K562 (cell line): ENCODE data around the gene VEZF1. TPM values are rescaled to one million over a fixed set of nuclear protein-coding genes. Genes with fewer than 3 reads are reported as not detected.
A peak's percentile ranks its signal among the peaks of the same experiment; 100 is the strongest.

ENCODE experiments used
- ATF1 ChIP-seq, 2 experiments: fragments of 450-650 bp in 1 of 2; IDR thresholded peaks; 2 replicates each; pipeline ENCODE4 v1.6.1; 2016; ENCODE audit warnings: missing compliant biosample characterization in 1 of 2, missing genetic modification characterization in 1 of 2
- CHD2 ChIP-seq: IDR thresholded peaks from 2 replicates; pipeline ENCODE4 v1.6.1; 2011; ENCODE audit warnings: low read depth, low read length
- EHMT2 ChIP-seq: fragments of 450-650 bp; IDR thresholded peaks from 2 replicates; pipeline ENCODE4 v1.6.1; 2018; ENCODE audit warnings: antibody characterized with exemption
- FOS ChIP-seq: IDR thresholded peaks from 3 replicates; pipeline ENCODE4 v1.6.1; 2011; ENCODE audit not compliant: insufficient read length; ENCODE audit errors: extremely low read depth
- FUS ChIP-seq: fragments of 200-400 bp; formaldehyde crosslinking; optimal IDR thresholded peaks from 2 replicates; pipeline ENCODE3; 2017; ENCODE audit warnings: low read depth, low read length
- GATA2 ChIP-seq: sonication (generic); formaldehyde crosslinking; IDR thresholded peaks from 2 replicates; pipeline ENCODE4 v1.4.0; 2020; ENCODE audit warnings: mild to moderate bottlenecking, missing genetic modification reagents
- GTF2A2 ChIP-seq: IDR thresholded peaks from 2 replicates; pipeline ENCODE4 v1.6.1; 2016; ENCODE audit warnings: mild to moderate bottlenecking, missing genetic modification characterization, missing compliant biosample characterization
- IRF2 ChIP-seq: sonication (generic); formaldehyde crosslinking; IDR thresholded peaks from 2 replicates; pipeline ENCODE4 v1.8.1; 2022; ENCODE audit warnings: mild to moderate bottlenecking, missing genetic modification reagents
- LCOR ChIP-seq: sonication (generic); formaldehyde crosslinking; IDR thresholded peaks from 2 replicates; pipeline ENCODE4 v1.8.0; 2022; ENCODE audit warnings: mild to moderate bottlenecking, missing genetic modification reagents
- MYBL2 ChIP-seq, 2 experiments: fragments of 450-650 bp in 1 of 2; sonication (generic) in 1 of 2; formaldehyde crosslinking in 1 of 2; IDR thresholded peaks; 2 replicates each; pipeline versions ENCODE4 v1.6.1 to v1.8.1; 2017 to 2022; ENCODE audit warnings: borderline replicate concordance in 1 of 2, inconsistent platforms in 1 of 2, low read depth in 1 of 2, mild to moderate bottlenecking in 1 of 2, missing genetic modification reagents in 1 of 2, moderate library complexity in 1 of 2
- NR2C1 ChIP-seq, 2 experiments: fragments of 450-650 bp; IDR thresholded peaks; 2 replicates each; pipeline ENCODE4 v1.6.1; 2017; ENCODE audit warnings: mild to moderate bottlenecking in 2 of 2, antibody characterized with exemption in 1 of 2, inconsistent platforms in 1 of 2, missing compliant biosample characterization in 1 of 2, missing genetic modification characterization in 1 of 2
- NR2C2 ChIP-seq, 2 experiments: fragments of 200-800 bp in 1 of 2; sonication (Bioruptor generic) in 1 of 2; sonication (generic) in 1 of 2; formaldehyde crosslinking in 1 of 2; IDR thresholded peaks; 2 replicates each; pipeline versions ENCODE4 v1.6.1 to v1.8.0; 2016 to 2022; ENCODE audit warnings: mild to moderate bottlenecking in 1 of 2, missing compliant biosample characterization in 1 of 2, missing genetic modification characterization in 1 of 2, missing genetic modification reagents in 1 of 2
- PHB ChIP-seq: fragments of 250-450 bp; sonication (Bioruptor Pico); IDR thresholded peaks from 2 replicates; pipeline ENCODE4 v1.5.0; 2021
- SETDB1 ChIP-seq: IDR thresholded peaks from one replicate; pipeline ENCODE4 v1.6.1; 2012; ENCODE audit warnings: low read length, control low read depth, inconsistent platforms
- SIN3B ChIP-seq: fragments of 450-650 bp; IDR thresholded peaks from 2 replicates; pipeline ENCODE4 v1.6.1; 2017; ENCODE audit warnings: low read depth, mild to moderate bottlenecking, moderate library complexity
- SREBF1 ChIP-seq: fragments of 150-350 bp; IDR thresholded peaks from 2 replicates; pipeline ENCODE4 v1.6.1; 2014; ENCODE audit warnings: antibody characterized with exemption, low read depth, low read length, borderline replicate concordance
- TAL1 ChIP-seq: fragments of 450-650 bp; IDR thresholded peaks from 2 replicates; pipeline ENCODE4 v1.6.1; 2016; ENCODE audit warnings: mild to moderate bottlenecking
- TCF7L2 ChIP-seq: fragments of 150-350 bp; IDR thresholded peaks from 2 replicates; pipeline ENCODE4 v1.6.1; 2016; ENCODE audit warnings: low read depth, mild to moderate bottlenecking, low read length, moderate library complexity
- XRCC3 ChIP-seq: fragments of 450-650 bp; IDR thresholded peaks from 2 replicates; pipeline ENCODE4 v1.6.1; 2017; ENCODE audit warnings: mild to moderate bottlenecking, moderate library complexity
- ZBTB8A ChIP-seq: fragments of 450-650 bp; IDR thresholded peaks from 2 replicates; pipeline ENCODE4 v1.6.1; 2018; ENCODE audit warnings: mild to moderate bottlenecking, moderate library complexity; ENCODE audit not compliant: partially characterized antibody
- ZNF384 ChIP-seq: IDR thresholded peaks from 2 replicates; pipeline ENCODE4 v1.6.1; 2012; ENCODE audit warnings: low read depth, low read length, improper control_type of control experiment
- ZSCAN32 ChIP-seq: fragments of 450-650 bp; formaldehyde crosslinking; IDR thresholded peaks from 2 replicates; pipeline ENCODE4 v1.4.0; 2020; ENCODE audit warnings: mild to moderate bottlenecking, moderate library complexity
- polyA plus RNA-seq, 8 experiments: library from polyadenylated mRNA; depleted of rRNA in 4 of 8; stranded (reverse) in 5 of 8; unstranded in 3 of 8; fragments of >200 nt; fragmentation: Nextera tagmentation in 2 of 8; fragmentation: Illumina TruSeq in 1 of 8; extraction: Ambion mirVana in 2 of 8; extraction: Trizol in 1 of 8; gene quantifications; 2 replicates each; pipeline versions ENCODE4 v1.2.1 to v1.2.3, GENCODE V29; 2011 to 2014; ENCODE audit warnings: inconsistent platforms in 1 of 8, missing spikeins in 1 of 8
- total RNA-seq, 7 experiments: library from RNA; depleted of rRNA in 6 of 7; stranded (reverse); fragments of >200 nt in 6 of 7; fragmentation: Illumina TruSeq in 2 of 7; extraction: Trizol in 2 of 7; gene quantifications; 2 replicates each; pipeline versions ENCODE4 v1.2.1 to v1.2.3, GENCODE V29; 2011 to 2021; ENCODE audit warnings: low replicate concordance in 1 of 7
- TF ChIP-seq, protein P1 (sequence below): fragments of 250-450 bp; sonication (Bioruptor Pico); IDR thresholded peaks from 2 replicates; pipeline ENCODE4 v1.8.0; 2022; ENCODE audit warnings: inconsistent platforms, mild to moderate bottlenecking, moderate library complexity, borderline replicate concordance
- TF ChIP-seq, protein P2 (sequence below): conservative IDR thresholded peaks from 2 replicates; pipeline ENCODE4 v1.6.1; 2011; ENCODE audit warnings: low read depth, mild to moderate bottlenecking, low read length; ENCODE audit not compliant: control insufficient read depth
- TF ChIP-seq, protein P3 (sequence below): sonication (generic); formaldehyde crosslinking; IDR thresholded peaks from 2 replicates; pipeline ENCODE4 v1.9.0; 2022; ENCODE audit warnings: mild to moderate bottlenecking, missing genetic modification reagents
- TF ChIP-seq, protein P4 (sequence below): IDR thresholded peaks from 2 replicates; pipeline ENCODE4 v1.6.1; 2011; ENCODE audit not compliant: insufficient read length; ENCODE audit errors: extremely low read depth

Gene VEZF1
- total and polyA plus RNA-seq, 9 of the 15 experiments (the other 6 are each of a cell fraction or from before 2014, with no cell fraction given), result 9.5 to 33.4 (median 22.1) TPM

DNA sequence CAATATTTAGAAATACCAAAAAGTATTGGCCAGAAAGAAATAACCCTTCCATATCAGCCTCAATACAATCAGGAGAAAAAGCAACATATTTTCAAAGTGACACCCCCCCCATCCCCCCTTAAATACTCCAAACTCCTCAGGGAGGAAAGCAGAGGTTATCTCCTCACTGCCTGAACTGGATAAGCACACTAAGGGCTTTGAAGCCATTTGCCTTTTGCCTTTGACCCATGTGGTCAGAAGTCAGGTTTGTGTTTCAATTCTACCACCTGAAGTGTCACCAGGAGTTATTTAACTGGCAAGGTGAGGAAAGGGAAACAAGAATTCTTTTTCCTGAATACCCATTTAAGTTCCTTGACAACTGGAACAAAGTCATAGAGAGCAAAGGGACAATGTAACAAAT is 3.5 kb upstream of the VEZF1 start (continued):
- no peak for TF ChIP-seq EHMT2
- no peak for TF ChIP-seq LCOR (CRISPR knock-in tag)
- TF ChIP-seq NR2C2 (CRISPR knock-in tag; IDR thresholded peaks at IDR 0.05), result no peak
- peak; percentile 34 for TF ChIP-seq NR2C2 (tag; IDR thresholded peaks at IDR 0.05)
- TF ChIP-seq ZSCAN32, result no peak
- no peak for TF ChIP-seq FOS
- TF ChIP-seq NR2C1 (IDR thresholded peaks at IDR 0.05), result peak; percentile 48; the same call in 1 of the 2 replicates
- TF ChIP-seq NR2C1 (tag; IDR thresholded peaks at IDR 0.05), result peak; percentile 65
- TF ChIP-seq ATF1 (CRISPR knock-in tag; IDR thresholded peaks at IDR 0.05), result no peak
- no peak for TF ChIP-seq ATF1 (tag; IDR thresholded peaks at IDR 0.05)
- TF ChIP-seq ZNF384, result no peak
- TF ChIP-seq GTF2A2, result no peak
- TF ChIP-seq PHB (CRISPR knock-in tag), result no peak
- no peak for TF ChIP-seq SIN3B
- TF ChIP-seq, protein P1, sequence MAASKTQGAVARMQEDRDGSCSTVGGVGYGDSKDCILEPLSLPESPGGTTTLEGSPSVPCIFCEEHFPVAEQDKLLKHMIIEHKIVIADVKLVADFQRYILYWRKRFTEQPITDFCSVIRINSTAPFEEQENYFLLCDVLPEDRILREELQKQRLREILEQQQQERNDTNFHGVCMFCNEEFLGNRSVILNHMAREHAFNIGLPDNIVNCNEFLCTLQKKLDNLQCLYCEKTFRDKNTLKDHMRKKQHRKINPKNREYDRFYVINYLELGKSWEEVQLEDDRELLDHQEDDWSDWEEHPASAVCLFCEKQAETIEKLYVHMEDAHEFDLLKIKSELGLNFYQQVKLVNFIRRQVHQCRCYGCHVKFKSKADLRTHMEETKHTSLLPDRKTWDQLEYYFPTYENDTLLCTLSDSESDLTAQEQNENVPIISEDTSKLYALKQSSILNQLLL (CRISPR knock-in tag), result no peak
- TF ChIP-seq TCF7L2, result no peak
- TF ChIP-seq, protein P2, sequence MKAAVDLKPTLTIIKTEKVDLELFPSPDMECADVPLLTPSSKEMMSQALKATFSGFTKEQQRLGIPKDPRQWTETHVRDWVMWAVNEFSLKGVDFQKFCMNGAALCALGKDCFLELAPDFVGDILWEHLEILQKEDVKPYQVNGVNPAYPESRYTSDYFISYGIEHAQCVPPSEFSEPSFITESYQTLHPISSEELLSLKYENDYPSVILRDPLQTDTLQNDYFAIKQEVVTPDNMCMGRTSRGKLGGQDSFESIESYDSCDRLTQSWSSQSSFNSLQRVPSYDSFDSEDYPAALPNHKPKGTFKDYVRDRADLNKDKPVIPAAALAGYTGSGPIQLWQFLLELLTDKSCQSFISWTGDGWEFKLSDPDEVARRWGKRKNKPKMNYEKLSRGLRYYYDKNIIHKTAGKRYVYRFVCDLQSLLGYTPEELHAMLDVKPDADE, result no peak
- TF ChIP-seq XRCC3, result no peak
- no peak for TF ChIP-seq GATA2 (CRISPR knock-in tag)
- TF ChIP-seq CHD2, result no peak
- no peak for TF ChIP-seq SREBF1
- TF ChIP-seq, protein P3, sequence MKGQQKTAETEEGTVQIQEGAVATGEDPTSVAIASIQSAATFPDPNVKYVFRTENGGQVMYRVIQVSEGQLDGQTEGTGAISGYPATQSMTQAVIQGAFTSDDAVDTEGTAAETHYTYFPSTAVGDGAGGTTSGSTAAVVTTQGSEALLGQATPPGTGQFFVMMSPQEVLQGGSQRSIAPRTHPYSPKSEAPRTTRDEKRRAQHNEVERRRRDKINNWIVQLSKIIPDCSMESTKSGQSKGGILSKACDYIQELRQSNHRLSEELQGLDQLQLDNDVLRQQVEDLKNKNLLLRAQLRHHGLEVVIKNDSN, result no peak
- no peak for TF ChIP-seq IRF2 (CRISPR knock-in tag)
- TF ChIP-seq, protein P4, sequence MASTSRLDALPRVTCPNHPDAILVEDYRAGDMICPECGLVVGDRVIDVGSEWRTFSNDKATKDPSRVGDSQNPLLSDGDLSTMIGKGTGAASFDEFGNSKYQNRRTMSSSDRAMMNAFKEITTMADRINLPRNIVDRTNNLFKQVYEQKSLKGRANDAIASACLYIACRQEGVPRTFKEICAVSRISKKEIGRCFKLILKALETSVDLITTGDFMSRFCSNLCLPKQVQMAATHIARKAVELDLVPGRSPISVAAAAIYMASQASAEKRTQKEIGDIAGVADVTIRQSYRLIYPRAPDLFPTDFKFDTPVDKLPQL, result no peak
- no peak for TF ChIP-seq FUS
- no peak for TF ChIP-seq SETDB1
- TF ChIP-seq ZBTB8A, result no peak
- no peak for TF ChIP-seq MYBL2 (IDR thresholded peaks at IDR 0.05; ENCODE audit: low read depth)
- TF ChIP-seq MYBL2 (CRISPR knock-in tag; IDR thresholded peaks at IDR 0.05; ENCODE audit: borderline replicate concordance), result no peak
- TF ChIP-seq TAL1, result peak; percentile 18; the same call in 1 of the 2 replicates
